Stimulated activated naive CD4-positive, alpha-beta T cell treated with Interleukin-2 at 50 U/mL for 16 hours (primary cell): ENCODE data around the gene AARSD1.
A peak's percentile ranks its signal among the peaks of the same experiment; 100 is the strongest.
"Not testable (repeated sequence)": the region's sequence is repeated elsewhere in the genome, so short reads cannot be mapped to it uniquely, and the experiment has no call there.

Experiments used
- DNase-seq: peaks from one replicate; lab custom pipeline; 2025; lab: John Stamatoyannopoulos, UW

The AARSD1 gene

DNA sequence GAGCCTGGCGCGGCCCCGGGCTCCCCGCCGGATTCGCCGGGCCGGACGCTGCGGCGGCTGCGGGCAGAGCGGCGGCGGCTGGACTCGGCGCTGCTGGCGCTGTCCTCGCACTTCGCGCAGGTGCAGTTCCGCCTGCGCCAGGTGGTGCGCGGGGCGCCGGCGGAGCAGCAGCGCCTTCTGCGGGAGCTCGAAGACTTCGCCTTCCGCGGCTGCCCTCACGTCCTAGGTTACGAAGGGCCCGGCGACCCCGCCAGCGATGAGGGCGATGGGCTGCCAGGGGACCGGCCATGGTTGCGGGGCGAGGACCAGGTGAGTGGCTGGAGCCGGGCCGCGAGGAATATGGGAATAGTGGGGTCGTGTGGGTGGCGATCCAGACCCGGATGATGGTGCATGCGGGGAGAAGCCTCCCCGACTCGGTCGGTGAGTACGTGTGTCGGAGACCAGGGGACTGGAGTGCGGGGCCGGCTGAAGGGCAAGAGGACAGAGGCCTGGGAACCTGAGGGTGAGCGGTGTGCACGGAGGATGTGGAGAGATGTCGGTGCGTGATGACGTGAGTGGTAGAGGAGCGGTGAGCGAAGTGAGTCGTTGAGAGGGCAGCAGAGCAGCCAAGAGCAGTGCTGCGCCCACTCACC lies 16.6 kb upstream of the AARSD1 start:
- DNase-seq = peak; percentile 65

DNA sequence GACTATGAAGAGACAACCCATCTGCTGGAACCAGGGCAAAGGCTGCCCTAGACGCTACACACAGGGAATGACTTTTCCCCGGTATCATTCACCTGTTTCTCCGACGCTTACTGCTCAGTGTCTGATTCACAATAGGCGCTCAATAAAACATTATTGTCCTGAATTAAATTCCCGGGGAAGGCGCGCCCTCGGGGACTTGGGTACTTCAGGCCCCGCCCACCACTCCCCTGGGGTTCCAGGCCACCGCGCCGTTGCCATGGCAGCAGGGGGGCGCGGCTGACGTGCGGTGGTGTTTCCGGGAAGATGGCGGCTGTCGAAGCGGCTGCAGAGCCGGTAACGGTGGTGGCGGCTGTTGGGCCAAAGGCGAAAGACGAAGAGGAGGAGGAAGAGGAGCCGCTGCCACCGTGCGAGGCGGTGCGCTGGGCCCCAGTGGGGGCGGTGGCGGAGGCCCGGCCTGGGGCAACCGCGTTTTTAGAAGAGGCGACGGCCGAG lies 16.1 kb upstream of the AARSD1 start, which contains the start of gene RUNDC1:
Gene RUNDC1, plus strand, starts transcription at position 292 of the 492 bp plus-strand sequence. Its CDS starts 12 bp downstream, at position 304.
- peak; percentile 88 for DNase-seq

DNA sequence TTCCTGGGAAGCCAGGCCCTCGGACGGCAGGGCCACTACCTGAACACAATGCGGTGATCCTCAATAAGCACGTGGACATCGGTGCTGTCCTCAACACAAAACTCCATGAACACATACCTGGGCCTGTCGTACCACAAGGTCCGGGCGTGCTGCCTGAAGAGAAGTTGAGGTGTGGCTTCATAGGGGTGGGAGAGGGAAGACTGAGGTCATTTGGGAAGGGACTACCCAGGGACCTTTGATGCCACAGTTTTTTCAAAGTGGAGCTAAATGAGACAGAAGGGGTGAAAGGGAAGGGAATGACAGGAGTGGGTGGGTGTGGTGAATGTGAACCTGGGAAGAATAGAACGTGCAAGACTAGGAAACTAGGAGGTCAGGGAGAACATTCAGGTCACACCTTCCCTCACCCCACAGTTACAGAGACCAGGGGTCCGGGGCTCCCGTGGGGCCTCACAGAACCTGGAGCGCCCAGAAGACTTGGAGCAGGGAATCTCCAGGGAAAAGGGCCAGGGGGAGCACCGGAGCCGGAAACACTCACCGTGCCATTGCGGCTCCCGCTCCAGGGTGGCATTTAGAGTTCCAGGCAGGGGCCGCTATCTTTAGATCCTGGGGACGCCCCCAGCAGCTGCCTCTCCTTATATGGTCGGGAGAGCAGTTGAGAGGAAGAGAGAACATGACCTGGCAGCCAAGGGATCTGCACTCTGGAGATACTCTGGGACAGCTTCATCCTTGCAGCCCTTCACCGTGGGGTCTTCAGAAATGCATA lies 15.4 kb upstream of the AARSD1 start, which contains the start of gene PTGES3L:
Gene PTGES3L, minus strand, starts transcription at position 570 of the 763 bp plus-strand sequence. Its CDS starts 27 bp downstream, at position 543.
- DNase-seq = no peak

DNA sequence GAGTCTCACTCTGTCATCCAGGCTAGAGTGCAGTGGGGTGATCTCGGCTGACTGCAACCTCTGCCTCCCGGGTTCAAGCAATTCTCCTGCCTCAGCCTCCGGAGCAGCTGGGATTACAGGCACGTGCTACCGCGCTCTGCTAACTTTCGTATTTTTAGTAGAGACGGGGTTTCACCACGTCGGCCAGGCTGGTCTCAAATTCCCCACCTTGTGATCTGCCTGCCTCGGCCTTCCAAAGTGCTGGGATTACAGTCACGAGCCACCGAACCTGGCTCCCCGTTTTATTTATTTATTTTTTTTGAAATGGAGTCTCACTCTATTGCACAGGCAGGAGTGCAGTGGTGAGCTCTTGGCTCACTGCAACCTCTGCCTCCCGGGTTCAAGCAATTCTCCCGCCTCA lies 11.4 kb upstream of the AARSD1 start:
- not testable (repeated sequence) for DNase-seq

DNA sequence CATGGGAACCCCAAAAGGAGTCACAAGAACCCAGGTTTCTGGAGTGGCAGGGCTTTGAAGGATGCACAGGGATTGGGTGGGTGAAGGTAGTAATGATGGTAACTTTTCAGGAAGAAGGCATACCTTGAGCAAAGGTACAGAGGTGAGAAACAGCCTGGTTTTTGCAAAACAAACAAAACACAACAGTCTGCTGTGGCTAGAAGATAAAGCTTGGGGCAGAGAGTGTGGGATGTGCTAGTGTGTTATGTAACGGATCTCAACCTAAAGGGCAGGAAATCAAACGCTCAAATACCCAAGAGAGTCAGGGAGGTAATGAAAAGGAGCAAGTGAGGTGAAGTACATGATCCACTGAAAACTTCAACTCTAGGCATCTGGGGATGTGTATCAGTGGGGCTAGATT lies 11.0 kb upstream of the AARSD1 start:
- DNase-seq = no peak

DNA sequence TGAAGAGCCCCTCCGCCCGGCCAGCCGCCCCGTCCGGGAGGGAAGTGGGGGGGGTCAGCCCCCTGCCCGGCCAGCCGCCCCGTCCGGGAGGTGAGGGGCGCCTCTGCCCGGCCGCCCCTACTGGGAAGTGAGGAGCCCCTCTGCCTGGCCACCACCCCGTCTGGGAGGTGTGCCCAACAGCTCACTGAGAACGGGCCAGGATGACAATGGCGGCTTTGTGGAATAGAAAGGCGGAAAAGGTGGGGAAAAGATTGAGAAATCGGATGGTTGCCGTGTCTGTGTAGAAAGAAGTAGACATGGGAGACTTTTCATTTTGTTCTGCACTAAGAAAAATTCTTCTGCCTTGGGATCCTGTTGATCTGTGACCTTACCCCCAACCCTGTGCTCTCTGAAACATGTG lies 9.1 kb upstream of the AARSD1 start:
- not testable (repeated sequence) for DNase-seq

DNA sequence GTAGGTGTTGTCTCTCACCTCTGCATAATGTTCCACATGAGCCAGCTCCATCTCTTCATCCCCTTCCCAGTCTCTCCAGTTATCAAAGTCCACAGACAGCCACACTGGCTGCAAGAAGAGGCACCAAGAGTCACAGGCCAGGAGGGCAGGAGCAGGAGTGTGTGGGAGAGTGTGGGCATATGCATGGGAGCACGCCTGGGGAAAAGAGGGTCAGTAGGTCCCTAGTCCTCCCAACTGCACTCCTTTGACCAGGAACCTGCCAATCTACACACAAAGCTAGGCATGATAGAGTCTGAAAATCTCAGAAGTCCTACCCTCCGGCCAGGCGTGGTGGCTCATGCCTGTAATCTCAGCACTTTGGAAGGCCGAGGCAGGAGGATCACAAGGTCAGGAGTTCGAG lies 7.3 kb upstream of the AARSD1 start:
- no peak for DNase-seq

DNA sequence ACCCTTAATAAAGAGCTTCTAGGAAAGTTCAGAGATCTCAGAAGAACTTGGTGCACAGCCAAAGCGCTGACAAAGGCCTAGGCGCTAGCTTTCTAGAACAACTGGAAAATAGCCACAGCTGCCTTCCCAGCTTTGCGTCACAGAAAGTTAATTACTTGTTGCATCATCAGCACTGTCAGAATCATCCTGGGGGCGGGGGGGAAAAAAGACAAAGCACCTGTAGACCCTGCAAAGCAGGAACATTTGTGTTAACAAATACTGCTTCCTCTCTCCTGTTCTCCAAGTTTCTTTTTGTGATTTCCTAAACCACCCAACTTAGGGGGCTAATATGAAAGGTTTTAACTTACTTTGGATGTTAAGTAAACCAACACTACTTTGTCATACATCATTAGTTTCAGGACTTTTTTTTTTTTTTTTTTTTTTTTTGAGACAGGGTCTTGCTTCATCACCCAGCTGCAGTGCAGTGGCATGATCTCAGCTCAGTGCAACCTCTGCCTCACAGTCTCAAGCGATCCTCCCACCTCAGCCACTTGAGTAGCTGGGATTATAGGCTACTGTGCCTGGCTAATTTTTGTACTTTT lies 4.8 kb upstream of the AARSD1 start:
- no peak for DNase-seq

DNA sequence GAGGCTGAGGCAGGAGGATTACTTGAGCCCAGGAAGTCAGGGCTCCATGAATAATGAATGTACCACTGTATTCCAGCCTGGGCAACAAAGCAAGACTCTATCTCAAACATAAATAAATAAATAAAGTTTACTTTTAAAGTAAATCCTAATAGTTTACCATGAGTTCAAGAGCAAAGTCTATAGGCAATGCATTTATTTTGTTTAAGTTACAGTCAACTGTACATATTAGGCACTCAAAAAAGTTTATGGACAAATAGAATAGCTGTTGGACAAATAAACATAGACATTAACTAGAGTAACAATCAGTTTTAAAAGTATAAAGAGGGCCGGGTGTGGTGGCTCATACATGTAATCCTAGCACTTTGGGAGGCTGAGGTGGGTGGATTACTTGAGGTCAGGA lies 3.7 kb upstream of the AARSD1 start:
- no peak for DNase-seq

DNA sequence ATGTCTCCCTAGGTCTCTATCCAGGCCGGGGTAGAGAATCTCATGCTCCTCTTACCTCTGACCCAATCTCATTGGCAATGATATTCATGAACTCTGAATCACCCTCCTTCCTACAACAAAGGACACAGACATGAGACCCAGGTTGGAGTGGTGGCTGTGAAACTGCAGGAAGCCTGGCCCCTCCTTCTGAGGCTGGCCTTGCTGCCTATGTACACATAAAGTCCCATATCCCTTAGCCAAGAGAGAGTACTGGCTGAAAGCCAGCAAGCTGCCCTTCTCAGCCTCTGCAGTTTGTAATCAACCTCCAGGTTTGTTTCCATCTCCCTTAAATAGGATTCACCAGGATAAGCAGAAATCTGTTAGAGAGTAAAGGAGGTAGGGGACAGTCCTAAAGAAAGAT lies 10.6 kb downstream of the AARSD1 start:
- DNase-seq = no peak

DNA sequence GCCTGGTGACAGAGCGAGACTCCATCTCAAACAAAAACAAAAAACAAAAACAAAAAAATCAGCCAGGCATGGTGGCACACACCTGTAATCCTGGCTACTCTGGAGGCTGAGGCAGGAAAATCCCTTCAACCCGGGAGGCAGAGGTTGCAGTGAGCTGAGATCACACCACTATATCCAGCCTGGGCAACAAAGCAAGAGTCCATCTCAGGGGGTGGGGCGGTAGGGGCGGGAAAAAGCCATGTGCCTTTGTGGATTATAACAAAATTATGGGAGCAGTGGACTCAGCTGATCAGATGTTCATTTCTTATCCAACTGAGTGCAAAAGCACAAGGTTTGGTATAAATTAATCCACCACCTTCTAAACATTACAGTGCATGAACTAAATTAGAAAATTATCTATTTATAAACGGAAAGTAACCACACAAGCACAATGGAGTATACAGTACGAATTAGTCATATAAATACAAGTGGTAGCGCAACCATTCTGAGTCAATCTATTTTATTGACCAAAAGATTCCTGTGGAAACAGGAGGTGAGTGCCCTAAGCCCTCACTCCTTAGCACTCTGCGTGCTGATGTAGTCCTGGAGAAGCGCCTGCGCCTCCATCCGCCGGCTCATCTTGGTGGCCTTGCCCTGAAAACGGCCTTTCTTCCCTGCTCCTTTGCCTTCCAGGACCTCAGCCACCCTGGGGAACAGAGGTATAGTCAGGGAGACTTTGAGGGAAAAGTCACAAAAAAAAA lies 14.0 kb downstream of the AARSD1 start:
- no peak for DNase-seq

DNA sequence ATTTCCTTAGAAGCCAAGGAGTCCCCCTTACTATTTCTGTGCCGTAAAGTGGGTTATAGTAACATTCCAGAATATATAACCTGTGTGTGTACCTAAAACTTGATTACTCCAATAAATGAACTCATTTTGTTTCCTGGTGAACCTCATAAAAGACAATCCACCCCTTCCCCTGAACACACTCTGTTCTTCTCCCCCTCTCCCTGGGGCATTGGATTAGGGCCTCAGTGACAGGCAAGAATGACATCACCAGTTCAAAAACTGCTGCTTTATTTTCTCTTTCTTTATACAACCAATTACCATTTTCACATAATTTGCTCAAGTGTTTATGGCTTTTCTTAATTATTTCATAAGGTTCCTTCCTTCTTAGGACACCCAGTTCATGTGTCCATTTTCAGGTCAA lies 17.4 kb downstream of the AARSD1 start:
- DNase-seq = no peak

DNA sequence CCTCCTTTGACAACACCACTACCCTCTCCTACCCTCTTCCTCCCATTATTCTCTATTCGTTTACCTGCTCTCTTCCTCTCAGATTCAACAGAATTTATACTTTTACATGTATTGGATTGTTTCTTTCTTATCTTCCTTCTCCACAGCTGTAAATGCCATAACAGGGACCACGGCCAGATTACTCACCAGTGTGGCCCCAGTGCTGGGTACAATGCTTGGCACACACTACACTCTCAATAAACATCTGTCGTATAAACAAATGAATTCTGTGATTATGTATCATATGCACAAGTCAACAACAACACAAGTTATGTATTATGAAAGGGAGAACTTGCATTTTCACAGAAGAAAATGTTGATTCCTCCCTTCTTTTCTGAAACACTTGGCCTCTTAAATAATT lies 20.0 kb downstream of the AARSD1 start:
- DNase-seq = no peak

DNA sequence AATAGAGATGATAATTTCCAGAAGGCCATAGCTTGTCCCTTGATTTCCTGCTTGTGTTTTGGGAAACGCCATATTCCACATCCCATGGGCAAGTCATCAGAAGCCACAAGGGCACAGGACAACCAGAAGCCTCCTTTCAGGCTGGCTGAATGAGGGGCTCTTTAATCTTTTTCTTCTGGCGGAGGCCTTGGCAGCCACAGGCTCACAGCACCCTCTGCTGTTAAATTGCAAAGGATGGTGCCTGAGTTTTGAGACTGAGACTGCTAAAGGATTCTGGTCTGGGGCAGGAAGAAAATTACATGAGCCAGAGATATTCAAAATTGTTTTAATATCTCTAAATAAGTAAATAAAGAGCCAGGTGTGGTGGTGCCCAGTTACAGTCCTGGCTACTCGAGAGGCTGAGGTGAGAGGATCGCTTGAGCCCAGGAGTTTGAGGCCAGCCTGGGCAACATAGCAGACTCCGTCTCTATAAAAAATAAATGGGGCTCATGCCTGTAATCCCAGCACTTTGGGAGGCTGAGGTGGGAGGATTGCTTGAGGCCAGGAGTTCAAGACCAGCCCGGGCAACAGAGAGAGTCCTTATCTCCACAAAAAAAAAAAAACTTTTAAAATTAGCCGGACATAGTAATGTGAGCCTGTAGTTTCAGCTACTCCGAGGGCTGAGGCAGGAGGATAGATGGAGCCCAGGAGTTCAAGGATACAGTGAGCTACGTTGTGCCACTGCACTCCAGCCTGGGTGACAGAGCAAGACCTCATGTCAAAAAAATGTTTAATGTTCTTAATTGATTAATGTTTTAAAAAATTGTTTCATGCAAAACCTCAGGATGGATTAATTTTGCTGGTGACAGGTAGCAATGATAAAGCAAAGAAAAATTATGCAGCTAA lies 26.3 kb downstream of the AARSD1 start:
- DNase-seq = no peak

DNA sequence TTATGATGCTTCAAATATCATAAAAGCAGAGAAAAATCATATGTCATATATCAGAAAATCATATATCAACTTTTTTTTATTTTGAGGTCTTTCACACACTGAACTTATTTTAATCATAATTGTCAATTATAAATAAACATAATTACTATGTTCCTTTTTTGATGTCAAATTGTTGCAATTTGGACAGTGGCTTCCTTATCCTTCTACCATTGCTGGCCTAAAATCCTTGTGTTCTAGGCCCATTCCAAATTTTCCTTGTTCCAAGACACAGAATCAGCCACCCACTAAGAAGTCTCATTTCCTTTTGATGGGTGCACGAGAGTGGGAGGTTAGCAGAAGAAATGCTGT lies 34.8 kb downstream of the AARSD1 start:
- no peak for DNase-seq

DNA sequence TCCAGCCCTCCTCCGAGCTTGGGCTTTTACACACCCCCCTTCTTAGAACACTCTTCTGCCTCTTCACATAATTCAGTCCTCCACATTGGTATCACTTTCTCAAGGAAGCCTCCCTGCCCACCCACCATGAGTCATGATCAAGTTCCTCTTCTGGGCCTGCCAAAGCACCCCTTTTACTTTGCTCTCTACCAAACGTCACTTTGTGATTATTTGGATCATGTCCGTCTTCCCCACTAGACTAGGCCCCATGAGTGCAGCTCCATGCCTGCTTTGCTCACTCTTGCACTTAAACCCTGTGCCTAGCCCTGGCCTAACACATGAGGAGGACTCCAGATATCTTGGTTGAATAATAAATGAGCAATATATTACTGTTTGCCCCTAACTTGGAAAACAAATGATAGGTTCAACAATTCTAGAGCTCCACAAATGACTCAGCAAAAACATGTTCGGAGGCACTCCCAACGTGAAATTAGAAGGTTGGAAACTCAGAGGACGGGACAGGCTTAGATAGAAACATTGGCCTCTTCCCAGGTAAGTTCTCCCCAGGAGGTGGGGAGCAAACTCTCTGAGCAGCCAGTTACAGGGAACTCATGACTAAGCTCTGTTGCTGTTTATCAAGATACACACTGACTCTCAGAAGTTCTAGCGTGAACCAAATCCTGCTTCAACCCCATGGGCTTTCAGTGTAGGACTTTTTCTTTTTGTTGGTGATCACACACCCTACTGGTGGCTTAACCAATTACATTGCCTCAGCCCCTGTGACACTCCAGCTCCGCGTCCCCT lies 35.3 kb downstream of the AARSD1 start:
- DNase-seq = no peak

DNA sequence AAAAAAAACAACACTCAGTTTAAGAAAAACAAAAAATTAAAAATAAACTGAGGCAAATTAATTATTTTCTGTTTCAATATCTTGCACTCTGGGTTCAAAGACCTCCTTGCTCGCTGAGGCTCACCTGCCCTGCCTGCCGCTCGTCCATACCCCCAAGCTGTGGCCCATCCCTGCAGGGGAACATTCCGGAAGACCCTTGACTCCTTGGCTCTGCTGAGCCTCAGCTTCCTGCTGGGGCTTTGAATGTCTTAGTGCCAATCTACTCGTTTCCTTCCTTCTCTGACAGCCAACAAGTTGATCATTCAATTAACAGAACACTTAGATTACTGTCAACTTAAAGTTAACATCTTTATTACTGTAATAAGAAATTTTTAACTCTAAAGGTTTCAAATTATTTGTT lies 39.4 kb downstream of the AARSD1 start:
- DNase-seq = no peak

DNA sequence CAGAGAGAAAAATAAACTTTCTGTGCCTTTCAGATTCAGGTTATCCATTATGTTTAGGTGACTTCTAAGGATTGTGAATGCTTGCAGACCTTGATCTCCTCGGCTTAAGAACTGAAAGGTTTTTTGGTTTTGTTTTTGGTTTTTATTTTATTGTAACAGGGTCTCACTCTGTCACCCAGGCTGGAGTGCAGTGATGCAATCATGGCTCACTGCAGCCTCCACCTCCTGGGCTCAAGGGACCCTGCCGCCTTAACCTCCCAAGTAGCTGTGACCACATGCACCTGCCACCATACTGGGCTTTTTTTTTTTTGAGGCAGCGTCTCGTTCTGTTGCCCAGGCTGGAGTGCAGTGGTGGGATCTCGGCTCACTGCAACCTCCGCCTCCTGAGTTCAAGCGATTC lies 40.8 kb downstream of the AARSD1 start:
- not testable (repeated sequence) for DNase-seq

DNA sequence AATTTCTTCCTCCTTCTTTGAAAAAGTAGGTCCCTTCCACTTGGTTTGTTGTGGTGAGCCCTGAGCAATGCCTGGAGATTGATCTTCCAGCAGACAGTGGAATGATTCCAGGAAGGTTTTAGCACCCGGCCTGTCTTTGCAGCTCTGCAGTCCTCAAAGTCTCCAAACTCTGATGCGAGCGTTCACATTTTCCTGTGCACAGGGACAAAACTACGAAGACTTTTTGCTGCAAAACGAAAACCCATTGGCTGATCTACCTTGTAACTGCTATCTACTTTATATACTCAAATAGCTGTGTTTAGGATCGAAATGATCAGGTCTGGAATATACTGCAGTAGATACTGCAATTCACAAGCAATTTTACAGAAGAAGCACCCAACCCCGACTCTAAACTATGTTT lies 42.0 kb downstream of the AARSD1 start:
- DNase-seq = no peak

DNA sequence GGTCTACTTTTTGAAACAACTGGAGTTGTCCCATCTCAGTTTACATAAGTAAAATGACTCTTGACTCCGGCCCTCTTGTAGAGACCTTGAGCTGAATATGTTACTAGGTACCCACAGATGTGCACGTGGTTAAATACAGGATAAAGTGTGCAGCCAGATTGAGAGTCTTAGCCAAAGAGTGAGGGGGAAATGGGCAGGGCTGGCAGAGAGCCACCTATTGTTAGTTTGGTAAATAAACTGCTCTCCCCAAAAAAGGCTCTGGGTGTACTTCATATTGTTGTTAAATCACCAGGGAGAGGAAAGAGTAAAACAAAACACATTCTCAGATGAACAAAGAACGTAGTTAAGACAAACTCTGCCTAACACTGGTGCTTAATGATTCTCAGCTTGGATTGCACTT lies 43.3 kb downstream of the AARSD1 start:
- no peak for DNase-seq
